Neutrophil (primary cell): ENCODE data around the gene ACTA2.

Source experiments
- H3K27ac ChIP-seq: fragments of 200-600 bp; sonication (generic); 2 replicates; pipeline ENCODE4 v1.5.1; 2016; ENCODE audit warnings: mild to moderate bottlenecking, moderate library complexity
- H3K27me3 ChIP-seq: fragments of 200-600 bp; sonication (generic); 2 replicates; pipeline ENCODE4 v1.6.0; 2016; ENCODE audit warnings: mild to moderate bottlenecking
- H3K36me3 ChIP-seq: fragments of 200-600 bp; sonication (generic); 2 replicates; pipeline ENCODE4 v1.5.1; 2017
- H3K4me1 ChIP-seq, 2 experiments: fragments of 200-600 bp in 1 of 2; sonication (generic) in 1 of 2; 1 replicate in 1 of 2; 2 replicates in 1 of 2; pipeline versions ENCODE4 v1.5.1 to v1.6.1; 2013 to 2016; ENCODE audit warnings: low read depth in 1 of 2, low read length in 1 of 2, mild to moderate bottlenecking in 1 of 2, moderate library complexity in 1 of 2; ENCODE audit not compliant: control insufficient read depth in 1 of 2, insufficient read depth in 1 of 2
- H3K4me3 ChIP-seq, 2 experiments: fragments of 200-600 bp in 1 of 2; sonication (generic) in 1 of 2; 1 replicate in 1 of 2; 2 replicates in 1 of 2; pipeline ENCODE4 v1.5.1; 2013 to 2016; ENCODE audit warnings: low read depth in 1 of 2, low read length in 1 of 2, mild to moderate bottlenecking in 1 of 2, moderate library complexity in 1 of 2
- H3K9me3 ChIP-seq: fragments of 200-600 bp; sonication (generic); 2 replicates; pipeline ENCODE4 v1.5.1; 2016
- TF ChIP-seq, protein P1 (sequence below): fragments of 200-600 bp; sonication (generic); IDR thresholded peaks from 2 replicates; pipeline ENCODE4 v1.5.1; 2016; ENCODE audit warnings: antibody characterized with exemption

ACTA2 gene

DNA sequence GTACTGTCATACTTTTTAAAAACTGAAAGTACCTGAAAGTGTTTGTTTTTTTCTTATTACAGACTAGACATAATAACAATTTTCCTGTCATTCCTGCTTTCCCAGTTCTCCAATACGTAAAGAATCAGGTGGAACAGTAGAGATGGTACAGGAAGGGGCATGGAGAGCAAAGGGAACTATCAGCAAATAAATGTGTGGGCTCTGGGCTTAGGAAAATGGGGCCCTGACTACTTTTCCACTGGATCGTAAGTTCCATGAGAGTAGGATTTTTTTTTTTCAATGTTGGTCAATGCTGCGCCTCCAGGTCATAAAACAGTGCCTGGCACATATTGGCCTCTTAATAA lies 22.8 kb upstream of the ACTA2 start:
- Histone ChIP-seq H3K27me3 (no peaks in the 10 kb centered on the region), H3K9me3 (no peaks in the 10 kb centered on the region), H3K4me1 (peaks cover 14 to 21% of the 10 kb centered on the region in 2 experiments), H3K27ac (peak overlapping the region; percentile 20), H3K36me3 (no peaks in the 10 kb centered on the region), H3K4me3 (peak overlapping the region; percentile 51 to 57)
- TF ChIP-seq, protein P1, sequence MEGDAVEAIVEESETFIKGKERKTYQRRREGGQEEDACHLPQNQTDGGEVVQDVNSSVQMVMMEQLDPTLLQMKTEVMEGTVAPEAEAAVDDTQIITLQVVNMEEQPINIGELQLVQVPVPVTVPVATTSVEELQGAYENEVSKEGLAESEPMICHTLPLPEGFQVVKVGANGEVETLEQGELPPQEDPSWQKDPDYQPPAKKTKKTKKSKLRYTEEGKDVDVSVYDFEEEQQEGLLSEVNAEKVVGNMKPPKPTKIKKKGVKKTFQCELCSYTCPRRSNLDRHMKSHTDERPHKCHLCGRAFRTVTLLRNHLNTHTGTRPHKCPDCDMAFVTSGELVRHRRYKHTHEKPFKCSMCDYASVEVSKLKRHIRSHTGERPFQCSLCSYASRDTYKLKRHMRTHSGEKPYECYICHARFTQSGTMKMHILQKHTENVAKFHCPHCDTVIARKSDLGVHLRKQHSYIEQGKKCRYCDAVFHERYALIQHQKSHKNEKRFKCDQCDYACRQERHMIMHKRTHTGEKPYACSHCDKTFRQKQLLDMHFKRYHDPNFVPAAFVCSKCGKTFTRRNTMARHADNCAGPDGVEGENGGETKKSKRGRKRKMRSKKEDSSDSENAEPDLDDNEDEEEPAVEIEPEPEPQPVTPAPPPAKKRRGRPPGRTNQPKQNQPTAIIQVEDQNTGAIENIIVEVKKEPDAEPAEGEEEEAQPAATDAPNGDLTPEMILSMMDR: no peak

DNA sequence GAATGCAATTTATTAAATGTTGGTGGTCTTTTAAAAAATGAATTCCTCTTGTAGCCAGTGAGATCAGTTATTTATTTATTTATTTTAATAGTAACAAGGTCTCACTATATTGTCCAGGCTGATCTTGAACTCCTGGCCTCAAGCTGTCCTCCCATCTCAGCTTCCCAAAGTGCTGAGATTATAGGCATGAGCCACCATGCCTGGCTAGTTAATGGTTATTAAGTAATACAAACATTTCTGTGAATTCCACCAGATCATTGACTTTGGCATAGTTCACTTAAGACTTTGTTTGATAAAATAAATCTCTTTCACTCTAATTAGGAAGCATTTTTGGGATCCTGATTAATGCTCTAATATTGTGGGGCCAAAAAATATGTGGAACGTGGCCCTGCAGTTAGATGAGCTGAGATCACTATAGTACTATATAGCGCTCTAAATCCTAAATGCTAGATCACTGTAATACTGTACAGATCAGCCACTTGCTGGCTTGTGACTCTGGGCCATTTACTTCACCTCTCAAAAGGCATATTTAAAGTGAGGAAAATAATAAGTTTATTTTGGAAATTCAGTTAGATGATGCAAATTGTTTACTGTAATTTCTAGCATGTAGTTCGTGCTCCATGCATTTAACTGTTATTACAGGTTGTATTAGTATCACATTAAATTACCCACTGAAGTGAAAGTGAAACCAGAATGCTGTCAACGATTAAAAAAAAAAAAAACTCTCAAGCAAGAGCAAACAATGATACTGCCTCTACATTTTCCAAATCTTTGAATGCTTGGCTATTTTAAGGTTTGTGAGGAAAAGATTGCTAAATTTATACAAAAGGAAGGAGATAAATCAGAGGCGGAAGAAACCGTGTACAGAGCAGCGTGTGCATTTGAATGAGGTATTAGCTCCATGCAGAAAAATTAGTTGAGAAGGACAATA lies 22.1 kb upstream of the ACTA2 start:
- no peaks in the 10 kb centered on the region for H3K36me3 ChIP-seq
- peaks cover 14 to 21% of the 10 kb centered on the region in 2 experiments for H3K4me1 ChIP-seq
- H3K9me3 ChIP-seq: no peaks in the 10 kb centered on the region
- no peaks in the 10 kb centered on the region for H3K27me3 ChIP-seq
- peak overlapping the region; percentile 38 for H3K27ac ChIP-seq
- H3K4me3 ChIP-seq: peak overlapping the region; percentile 51 to 57
- TF ChIP-seq, protein P1: no peak

DNA sequence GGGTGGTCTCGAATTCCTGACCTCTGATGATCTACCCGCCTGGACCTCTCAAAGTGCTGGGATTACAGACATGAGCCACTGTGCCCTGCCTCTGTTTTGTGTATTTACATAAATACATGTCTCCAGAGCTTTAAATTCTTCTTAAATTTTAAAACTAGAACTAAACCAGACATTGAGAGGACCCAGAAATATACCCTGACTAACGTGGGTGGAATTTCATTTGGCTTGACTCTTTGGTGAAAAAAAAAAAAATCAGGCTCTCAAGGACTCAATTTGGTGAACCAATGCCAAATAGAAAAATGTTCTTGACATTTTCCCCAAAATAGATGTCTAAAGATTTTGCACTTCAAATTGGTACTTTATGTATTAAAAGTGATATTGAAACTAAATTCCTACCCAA lies 21.4 kb upstream of the ACTA2 start:
- Histone ChIP-seq H3K27ac (no peak overlapping the region), H3K27me3 (no peaks in the 10 kb centered on the region), H3K4me1 (peaks cover 14 to 21% of the 10 kb centered on the region in 2 experiments), H3K36me3 (no peaks in the 10 kb centered on the region), H3K9me3 (no peaks in the 10 kb centered on the region), H3K4me3 (no peak overlapping the region)
- TF ChIP-seq, protein P1: no peak

DNA sequence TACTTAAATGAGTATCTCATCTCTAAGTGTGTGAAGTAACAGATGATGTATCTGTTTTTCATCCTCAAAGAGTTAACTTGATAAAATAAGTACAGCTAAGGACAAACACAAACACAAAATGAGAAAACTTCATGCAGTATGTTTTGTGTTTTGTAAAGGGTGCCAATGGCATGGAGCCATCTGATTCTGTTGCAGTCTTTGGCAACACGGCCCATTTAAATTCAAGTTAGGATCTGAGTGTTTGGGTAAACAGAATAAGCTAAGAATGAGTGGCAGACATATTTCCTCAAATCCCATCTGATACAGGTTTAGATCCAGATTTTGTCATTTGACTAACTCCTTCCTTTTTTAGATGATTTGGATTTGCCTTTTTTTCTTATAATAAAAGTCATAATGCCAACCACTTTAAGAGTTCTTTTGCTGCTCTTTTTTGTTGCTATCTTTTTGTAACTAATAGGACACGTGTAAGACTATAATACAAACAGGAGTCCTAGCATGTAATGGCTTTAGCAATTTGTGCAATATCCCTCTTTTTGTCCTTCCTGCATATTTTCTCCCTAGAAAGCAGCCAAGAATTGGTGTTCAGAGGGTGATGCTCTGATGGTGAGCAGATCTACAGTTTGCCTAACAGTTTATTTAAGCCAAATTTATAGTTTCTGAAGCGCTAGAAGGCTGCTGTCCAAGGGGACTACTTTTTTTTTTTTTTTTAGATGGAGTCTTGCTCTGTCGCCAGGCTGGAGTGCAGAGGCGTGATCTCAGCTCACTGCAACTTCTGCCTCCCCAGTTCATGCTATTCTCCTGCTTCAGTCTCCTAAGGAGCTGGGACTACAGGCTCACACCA lies 18.9 kb upstream of the ACTA2 start:
- TF ChIP-seq, protein P1: no peak
- H3K4me1 ChIP-seq: peaks cover 14 to 26% of the 10 kb centered on the region in 2 experiments
- H3K4me3 ChIP-seq: no peak overlapping the region
- H3K36me3 ChIP-seq: no peaks in the 10 kb centered on the region
- H3K27me3 ChIP-seq: no peaks in the 10 kb centered on the region
- no peaks in the 10 kb centered on the region for H3K9me3 ChIP-seq
- no peak overlapping the region for H3K27ac ChIP-seq

DNA sequence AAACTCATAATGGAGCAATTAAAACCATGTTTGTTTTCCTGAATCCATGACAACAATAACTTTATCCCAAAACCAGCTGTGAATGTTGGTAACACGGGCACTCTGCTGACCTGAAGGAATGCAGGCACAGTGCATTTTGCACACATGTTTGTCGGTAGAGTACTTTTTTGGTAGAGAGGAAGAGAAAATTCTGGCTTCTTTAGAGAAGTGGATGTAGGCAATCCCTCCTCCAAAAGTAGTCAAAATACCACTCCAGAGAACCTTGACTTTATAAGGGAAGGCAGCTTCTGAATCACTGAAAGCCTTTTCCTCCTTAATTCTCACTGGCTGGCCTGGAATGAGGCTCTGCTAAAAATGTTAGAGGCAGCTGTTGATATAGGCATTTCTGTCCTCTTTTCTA lies 15.8 kb upstream of the ACTA2 start:
- Histone ChIP-seq H3K4me3 (no peak overlapping the region), H3K36me3 (no peaks in the 10 kb centered on the region), H3K4me1 (peaks cover 6 to 32% of the 10 kb centered on the region in 2 experiments), H3K9me3 (no peaks in the 10 kb centered on the region), H3K27me3 (no peaks in the 10 kb centered on the region), H3K27ac (no peak overlapping the region)
- TF ChIP-seq, protein P1: no peak
